HG03442 (cell line): ENCODE results near the gene VSIR.

Experiments used
- ATAC-seq: cut with Tn5 transposase; IDR thresholded peaks from one replicate; pipeline ENCODE4 v1.9.1; 2021; ENCODE audit warnings: mild to moderate bottlenecking, moderate library complexity; ENCODE audit not compliant: unreplicated experiment

VSIR gene

DNA sequence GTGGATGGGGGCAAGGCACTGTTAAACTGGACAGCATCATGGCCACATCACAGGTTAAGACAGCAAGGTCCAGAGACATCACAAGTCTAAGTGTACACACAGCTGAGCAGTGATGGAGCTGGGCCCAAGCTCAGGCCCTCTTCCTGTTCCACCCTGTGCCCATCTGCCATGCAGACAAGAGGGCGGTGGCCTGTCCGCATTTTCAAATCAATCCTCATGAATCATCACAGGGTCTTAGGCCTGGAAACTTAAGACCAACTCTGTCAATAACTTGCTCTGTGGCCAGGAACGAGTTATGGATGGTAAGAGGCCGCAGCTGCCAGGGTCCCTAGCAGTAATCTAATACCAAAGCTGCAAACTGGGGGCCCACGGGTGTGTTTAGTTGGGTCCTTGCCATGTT lies 56.9 kb downstream of the VSIR start:
- no peak for ATAC-seq

DNA sequence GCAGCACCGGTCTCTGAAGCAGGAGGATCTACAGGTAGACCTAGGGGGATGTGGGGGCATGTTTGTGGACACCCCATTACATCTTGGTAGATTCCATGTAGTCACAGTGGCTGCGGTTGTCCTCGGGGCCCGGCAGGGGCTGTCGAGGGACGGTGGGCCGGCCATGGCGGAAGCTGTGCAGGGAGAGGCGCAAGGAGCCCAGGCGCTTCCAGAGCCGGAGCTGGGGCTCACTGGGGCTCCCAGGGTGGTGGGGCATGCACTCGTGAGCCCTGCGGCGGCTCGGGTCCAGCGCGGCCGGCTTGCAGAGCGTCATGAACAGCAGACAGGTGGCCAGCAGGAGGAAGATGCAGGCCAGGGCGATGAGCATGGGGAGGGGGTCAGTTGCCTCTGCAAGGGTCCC lies 57.5 kb downstream of the VSIR start:
- no peak for ATAC-seq

DNA sequence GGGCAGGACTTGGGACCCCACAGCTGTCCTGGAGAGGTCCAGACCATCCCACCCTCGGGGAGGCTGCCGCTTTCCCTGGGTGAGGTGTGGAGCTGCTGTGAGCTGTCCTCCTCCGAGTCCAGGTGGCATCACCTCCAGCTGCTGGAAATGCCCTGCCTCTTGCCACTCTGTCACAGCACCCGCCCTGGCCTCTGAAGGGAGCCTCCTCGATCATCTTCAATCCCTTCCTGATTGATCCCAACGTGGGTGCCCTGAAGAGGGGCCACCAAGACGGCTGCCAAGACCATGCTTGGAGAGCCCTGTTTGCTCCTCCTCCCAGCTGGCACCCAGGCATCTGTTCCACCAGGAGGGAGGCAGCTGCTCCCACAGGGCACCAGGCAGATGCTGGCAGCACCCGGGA lies 58.3 kb downstream of the VSIR start:
- ATAC-seq, result no peak

DNA sequence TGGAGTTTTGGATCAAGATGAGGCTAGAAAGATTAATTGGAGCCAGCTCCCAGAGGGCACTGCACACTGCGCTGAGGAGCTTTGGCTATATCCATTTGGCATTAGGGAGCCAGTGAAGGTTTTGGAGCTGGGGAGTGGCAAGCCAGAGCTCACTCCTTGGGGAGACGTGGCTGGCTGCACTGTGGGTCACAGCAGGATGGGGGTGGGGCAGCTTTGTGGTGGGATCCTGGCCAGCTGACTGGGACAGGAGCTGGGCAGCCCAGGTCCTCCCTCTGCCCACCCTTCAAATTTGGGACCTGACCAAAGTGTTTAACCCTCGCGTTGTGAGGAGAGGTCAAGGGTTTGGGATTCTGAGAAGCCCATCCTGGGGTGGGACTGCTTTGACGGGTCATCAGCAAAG lies 58.7 kb downstream of the VSIR start:
- ATAC-seq, result no peak

DNA sequence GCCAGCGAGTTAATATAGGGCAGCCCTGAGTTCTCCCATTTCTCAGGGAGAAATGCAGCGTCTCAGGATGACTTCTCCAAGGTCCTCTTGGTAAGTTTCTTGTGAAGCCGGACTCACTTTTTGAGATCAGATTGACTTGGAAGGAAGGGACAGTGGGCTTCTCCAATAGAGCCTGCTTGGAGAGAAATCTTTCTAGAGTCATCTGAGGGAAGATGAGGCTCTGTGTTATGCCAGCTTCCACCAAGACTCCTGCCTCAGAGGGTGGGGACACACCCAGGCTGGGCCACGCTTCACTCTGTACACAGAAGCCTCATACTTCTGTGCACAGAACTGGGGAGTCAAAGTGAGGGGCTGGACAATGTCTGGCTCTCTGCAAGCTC lies 59.3 kb downstream of the VSIR start:
- no peak for ATAC-seq

DNA sequence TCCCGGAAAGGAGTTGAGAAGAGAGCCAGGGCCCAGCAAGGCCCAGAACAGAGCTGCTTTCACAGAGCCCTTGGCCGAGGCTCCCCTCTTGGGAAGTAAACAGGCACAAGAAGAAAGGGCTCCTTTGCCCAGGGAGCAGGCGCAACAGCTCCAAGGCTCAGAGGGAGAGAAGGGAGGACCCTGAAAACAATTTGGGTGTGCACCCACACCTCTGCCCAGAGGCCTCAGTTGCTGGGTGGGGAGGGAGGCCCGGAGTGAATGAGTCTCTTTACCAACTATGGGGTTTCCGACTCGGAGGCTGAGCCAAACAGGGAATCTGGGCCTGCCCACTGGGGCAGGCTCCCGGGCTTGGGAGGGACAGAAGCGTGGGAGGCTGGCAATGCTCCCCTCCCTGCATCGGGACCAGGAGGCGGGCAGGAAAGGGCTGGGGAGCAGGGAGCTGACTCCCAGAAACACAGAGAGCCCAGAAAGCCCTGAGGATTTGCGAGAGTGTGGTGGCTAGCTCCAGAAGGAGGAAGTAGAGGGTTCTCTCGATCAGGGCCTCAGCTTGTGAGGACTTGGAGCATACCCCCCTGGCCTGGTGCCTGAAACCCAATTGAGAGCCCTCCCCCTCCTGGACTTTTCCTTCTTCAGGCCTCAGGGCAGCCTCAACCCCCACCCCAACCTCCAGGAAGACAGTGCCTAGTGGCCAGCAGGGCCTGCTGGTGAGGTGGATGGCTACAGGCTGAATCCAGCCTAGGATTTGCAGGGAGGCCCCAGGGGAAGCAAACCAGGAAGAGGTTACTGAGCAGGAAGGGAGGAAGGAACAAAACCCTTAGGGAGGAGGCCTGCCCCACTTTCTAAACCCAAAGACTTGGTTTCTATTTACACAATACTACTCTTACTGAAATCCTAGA lies 59.9 kb downstream of the VSIR start:
- ATAC-seq, result no peak

DNA sequence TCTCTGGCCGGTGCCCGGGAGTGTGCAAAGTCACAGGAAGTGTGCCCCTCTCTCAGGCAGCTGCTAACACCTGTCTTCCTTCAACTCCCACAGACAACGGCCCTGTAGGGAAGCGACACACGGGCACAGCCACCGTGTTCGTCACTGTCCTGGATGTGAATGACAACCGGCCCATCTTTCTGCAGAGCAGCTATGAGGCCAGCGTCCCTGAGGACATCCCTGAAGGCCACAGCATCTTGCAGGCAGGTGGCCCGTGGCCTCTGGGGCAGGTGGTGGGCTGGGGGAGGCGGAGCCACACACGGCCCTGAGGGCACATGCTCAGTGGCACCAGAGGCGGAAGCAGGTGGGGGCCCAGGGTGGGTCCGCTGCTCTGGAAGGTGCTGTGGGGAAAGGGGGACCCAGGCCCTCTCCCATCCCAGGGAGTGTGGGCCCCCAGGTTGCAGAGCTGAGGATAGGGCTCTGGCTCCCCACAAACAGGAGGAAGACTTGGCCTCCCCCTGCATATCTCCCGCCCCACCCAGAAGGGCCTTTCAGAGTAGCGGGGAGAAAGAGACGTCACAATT lies 60.7 kb downstream of the VSIR start:
- no peak for ATAC-seq

DNA sequence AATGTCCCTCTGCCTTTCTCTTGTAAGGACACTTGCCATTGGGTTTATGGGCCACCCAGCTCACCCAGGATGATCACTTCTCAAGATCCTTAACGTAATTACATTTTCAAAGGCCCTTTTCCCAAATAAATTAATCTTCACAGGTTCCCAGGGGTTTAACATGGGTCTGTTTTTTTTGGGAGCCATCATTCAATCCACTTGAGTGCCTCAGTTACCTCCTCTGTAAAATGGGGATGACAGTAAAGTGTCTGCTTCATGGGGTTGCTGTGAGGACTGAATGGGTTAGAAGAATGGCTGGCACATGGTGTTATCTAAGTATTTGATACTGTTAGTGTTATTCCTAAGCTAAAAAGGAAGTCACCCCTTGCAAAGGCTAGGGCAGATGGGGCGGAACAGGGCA lies 61.1 kb downstream of the VSIR start:
- ATAC-seq, result no peak

DNA sequence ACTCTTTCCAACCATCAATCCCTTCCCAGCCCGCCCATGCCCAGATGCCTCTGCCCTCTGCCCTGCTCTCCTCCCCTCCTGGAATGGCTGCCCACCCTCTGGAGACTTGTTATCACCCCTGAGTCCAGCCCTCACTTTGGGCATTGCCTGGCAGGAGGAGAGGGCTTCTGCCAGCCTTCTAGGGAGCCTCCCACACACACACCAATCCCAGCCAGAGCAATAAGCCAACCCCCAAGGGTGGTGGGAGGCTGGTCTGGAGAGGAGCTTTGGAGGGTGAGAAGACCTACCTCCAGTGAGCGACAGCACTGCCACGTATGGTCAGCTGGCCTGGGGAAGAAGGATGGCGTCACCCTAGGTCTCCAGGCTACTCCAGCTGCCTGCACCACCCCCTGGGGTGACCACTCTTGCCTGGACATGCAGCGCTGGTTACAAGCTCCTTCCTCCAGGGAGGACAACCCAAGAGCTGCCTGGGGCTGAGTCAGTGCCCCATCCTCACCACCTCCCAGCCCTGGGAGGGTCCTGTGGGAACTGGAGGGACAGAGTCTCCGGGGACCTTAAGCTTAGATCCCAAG lies 62.2 kb downstream of the VSIR start:
- ATAC-seq, result no peak

DNA sequence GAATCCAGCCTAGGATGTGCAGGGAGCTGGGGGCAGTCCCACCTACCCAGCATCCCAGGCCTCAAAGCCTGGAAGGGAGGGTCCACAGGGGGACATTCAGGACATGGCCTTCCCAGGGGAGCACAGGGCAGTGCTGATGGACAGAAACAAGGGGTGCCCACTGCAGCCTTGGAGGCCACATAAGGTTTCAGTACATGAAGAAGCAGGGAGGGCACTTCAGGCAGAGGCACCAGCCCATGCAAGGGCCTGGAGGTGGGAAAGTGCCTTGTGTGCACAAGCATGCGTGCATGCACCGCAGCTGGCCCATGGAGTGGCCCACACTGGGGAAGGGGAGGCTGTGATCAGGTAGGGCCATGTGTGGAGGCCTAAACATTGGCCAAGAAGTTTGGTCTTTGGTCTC lies 62.8 kb downstream of the VSIR start:
- no peak for ATAC-seq

DNA sequence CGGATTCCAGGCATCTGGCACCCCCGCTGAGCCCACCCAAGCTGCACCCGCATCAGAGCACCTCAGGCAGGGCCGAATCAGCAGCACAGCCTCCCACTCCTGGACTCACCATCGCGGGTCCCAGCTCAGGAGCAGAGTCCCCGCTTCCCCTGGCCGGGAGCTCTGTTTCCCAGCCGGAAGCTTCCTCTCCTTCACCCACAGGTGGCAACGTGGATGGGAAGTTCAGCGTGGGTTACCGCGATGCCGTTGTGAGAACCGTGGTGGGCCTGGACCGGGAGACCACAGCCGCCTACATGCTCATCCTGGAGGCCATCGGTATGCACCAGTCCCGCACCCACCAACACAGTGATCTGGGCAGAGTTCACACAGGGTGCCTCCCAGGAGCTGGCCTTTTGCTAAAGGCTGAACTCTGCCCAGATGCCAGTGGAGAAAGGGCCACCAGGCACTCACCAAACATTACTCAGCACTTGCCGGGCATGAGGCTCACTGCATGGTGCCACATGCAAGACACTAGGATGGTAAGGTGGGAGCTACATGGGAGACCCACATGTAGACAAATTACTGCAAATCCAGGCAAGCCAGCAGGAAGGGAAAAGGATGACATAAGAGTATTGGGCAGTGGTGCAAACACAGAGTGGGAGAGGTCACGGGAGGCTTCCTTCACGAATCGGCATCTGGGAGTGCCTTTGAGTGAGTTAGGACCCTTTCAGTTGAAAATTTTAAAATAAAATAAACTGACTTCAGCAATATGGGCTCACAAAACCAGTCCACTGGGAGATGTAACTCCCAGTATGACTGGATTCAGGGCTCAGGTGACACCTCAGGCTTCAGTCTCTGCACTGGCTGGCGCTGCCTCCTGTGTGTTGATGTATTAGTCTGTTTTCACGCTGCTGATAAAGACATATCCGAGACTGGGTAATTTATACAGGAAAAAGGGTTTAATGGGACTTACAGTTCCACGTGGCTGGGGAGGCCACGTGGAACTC lies 64.1 kb downstream of the VSIR start:
- no peak for ATAC-seq

DNA sequence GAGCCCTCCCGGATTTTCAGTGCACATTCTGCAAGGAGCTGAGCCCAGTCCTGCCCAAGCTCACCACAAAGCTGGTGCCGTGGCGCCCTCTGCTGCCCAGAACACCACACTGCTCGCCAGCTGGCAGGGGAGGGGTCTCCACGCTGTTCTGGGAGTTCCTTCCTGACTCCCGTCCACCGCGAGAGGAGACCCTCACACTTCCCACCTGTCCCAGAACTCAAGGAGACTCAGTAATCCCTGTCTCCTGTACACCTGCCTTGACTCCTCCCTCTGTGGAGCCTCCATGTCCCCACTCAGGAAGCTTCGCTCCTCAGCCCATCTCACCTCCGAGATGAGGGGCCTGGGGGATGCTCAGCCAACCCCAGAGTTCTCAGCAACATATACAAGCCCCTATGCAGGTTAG lies 65.0 kb downstream of the VSIR start:
- no peak for ATAC-seq

DNA sequence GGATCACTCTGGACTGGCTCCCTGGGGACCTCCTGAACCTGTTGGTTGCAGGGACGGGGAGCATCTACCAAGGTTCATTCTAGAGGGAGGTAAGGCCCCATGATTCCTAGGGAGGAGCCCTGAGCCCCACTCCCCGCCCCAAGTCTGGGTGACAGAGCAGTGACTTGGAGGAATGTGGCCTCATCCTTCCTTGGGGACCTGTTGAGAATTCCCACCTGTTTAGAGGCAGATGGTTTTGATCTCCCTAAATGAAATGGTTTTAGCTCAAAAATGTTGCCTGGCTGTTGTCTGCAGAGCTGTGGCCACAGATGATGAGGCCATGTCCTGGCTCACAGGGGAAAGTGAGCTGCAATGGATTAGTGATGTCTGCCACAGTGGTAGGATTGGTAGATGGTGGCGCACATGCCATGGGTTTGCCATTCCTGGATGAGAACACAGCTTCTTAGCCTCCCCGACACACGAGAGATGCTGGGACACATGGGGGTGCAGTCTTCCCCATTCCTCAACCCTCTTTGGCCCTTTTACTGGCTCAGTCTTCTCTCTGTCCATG lies 66.0 kb downstream of the VSIR start:
- no peak for ATAC-seq

DNA sequence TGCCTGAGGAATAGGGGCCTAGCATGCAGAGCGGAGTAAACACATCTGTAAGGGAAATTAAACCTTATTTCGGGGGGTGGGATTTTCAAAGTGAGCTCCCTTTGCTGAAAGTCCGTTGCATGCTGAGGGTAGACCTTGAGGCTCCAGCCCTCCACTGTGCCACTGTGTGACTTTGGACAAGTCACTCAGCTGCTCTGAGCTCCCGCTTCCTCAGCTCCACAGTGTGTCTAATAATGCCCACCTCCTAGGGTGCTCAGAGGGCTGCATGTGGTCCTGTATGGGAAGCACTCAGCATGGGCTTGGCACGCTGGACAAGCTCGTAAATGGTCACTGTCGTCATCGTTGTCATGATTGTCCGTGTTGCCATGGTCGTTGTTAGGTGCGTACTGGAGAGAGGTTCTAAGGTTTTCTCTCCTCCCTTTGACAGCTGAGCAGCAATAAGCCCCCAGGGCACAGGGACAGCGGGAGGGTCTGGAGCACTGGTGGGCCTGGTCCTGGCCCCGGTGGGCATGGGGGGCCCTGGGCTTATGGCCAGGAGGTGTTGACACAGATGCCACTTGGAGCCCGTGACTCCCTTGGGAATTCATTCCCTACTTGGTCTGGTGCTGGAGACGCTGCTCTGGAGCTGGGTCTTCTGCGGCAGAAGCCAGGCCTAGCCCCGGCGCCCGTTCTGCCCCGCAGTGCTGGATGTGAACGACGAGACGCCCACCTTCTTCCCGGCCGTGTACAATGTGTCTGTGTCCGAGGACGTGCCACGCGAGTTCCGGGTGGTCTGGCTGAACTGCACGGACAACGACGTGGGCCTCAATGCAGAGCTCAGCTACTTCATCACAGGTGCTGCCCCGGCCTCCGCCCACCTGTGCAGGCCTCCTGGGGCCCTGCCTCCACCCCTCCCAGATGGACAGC lies 66.9 kb downstream of the VSIR start:
- no peak for ATAC-seq

DNA sequence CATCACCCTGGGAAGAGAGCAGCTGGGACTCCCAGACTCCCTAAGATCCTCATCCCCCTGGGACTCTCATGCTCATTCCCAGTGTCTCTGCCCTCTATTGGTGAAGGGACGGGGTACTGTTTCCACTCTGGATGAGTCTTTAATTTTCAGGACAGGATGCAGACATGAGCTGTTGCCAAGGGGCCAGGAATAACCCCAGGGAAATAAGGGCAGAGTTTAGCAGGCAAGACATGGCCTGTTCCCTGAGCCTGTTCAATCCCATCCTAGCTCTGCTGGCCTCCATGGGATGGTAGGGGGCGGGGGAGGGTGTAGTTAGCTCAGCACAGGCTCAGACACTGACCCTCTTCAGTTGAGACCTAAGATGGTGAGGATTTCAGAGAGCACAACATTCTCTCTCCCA lies 67.7 kb downstream of the VSIR start:
- no peak for ATAC-seq

DNA sequence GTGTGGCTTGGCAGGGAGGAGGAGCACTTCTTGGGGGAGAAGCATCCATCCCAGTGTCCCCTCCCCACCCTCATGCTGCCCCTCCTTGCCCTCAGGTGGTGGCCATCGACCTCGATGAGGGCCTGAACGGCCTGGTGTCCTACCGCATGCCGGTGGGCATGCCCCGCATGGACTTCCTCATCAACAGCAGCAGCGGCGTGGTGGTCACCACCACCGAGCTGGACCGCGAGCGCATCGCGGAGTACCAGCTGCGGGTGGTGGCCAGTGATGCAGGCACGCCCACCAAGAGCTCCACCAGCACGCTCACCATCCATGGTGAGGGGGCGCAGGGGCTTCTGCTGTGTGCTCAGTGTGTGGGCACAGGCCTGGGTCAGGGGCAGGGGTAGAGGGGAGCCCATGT lies 68.5 kb downstream of the VSIR start:
- no peak for ATAC-seq

DNA sequence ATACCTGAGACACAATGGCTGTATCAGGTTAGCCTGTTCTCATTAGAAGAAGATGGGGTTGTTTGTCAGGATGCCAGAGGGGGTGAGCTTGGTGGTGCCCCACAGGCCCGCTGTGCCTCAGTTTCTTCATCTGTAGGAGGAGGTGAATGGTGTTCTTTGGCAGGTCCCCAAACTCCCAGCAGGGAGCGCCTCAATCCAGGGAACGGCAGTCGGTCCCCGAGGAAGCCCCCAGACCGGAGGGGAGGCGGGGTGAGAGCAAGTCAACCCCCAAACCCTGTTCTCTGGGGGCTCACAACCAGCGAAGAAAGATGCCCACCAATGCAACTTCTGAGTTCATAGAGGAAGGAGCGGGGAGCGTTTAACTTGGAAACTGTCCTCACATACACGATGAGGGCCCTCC lies 69.7 kb downstream of the VSIR start:
- ATAC-seq, result no peak

DNA sequence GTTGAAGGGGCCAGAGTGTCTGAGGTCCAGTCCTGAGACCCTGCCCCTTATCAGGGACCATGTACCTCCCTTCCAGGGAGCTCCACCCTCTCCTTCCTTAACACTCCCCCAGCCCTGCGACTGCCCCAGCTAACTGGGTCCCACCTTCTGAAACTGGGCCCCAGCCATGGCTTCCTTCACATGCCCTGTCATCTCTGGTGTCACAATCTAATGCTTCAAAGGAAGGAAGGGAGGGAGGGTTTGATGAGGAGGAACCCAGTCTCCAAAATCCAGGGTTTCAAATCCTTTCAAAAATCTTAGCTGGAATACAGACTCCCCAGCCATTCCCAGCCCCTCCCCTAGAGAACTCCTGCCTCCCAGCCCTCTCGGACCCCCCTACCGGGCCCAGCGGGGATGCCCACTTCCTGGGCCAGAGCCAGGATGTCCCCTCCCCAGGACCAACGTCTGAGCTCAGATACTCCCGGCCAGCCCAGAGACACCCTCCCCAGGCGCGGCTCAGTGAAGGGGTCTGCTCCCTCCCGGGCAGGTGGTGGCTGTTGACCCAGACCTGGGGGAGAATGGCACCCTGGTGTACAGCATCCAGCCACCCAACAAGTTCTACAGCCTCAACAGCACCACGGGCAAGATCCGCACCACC lies 71.7 kb downstream of the VSIR start:
- no peak for ATAC-seq

DNA sequence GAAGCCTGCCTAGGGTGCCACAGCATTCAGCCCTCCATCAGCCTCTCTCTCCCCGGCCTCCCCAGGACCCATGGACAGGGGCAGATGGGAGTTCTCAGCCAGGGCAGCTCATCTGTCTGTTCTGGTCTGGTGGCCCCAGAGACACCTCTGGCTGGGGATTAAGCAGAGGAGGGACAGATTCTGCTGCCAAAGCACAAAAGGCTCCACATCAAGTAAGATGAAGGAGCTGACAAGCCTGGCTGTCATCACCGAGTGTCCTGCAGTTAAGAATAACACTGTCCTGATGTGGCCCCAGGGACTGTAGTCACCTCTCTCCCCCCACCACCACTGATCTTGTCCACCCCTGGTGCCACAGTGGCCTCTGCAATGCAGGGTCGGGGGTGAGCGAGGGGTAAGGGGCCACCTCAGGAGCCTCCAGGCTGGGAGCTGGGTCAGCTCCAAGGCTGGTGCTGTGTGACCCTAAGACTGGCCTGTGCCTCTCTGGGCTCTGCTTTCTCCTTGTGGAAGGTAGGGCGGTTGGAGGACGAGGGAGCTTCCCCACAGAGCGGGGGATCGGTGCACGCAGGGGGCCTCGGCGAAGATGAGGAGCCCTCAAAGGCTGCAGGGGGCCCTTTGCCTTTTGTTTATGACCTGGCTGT lies 72.5 kb downstream of the VSIR start:
- no peak for ATAC-seq
